SK-N-SH (cell line): ENCODE data around the gene PRKAG1.

Source experiments
- CTCF ChIP-seq: fragments of 200-600 bp; sonication (generic); IDR thresholded peaks from 2 replicates; pipeline ENCODE4 v1.6.1; 2017; ENCODE audit warnings: antibody characterized with exemption, mild to moderate bottlenecking, moderate library complexity
- EZH2phosphoT487 ChIP-seq: fragments of 200-600 bp; sonication (generic); IDR thresholded peaks from 2 replicates; pipeline ENCODE4 v1.6.1; 2017; ENCODE audit warnings: low read depth, mixed run types, mild to moderate bottlenecking, antibody characterized with exemption, moderate library complexity, borderline replicate concordance
- IRF3 ChIP-seq: fragments of 150-350 bp; IDR thresholded peaks from 2 replicates; pipeline ENCODE4 v1.6.1; 2016; ENCODE audit warnings: mild to moderate bottlenecking, low read depth, low read length
- JUND ChIP-seq: IDR thresholded peaks from 2 replicates; pipeline ENCODE4 v1.4.0; 2012
- MAX ChIP-seq: IDR thresholded peaks from 2 replicates; pipeline ENCODE4 v1.4.0; 2012; ENCODE audit warnings: low read depth
- PBX3 ChIP-seq: IDR thresholded peaks from 2 replicates; pipeline ENCODE4; 2012
- POLR2AphosphoS5 ChIP-seq: IDR thresholded peaks from 2 replicates; pipeline ENCODE4 v1.6.1; 2012; ENCODE audit warnings: low read depth, low read length
- REST ChIP-seq: IDR thresholded peaks from 2 replicates; pipeline ENCODE4 v1.6.1; 2012; ENCODE audit warnings: mild to moderate bottlenecking, low read depth, low read length, moderate library complexity
- RFX5 ChIP-seq: IDR thresholded peaks from 2 replicates; pipeline ENCODE4 v1.6.1; 2012; ENCODE audit warnings: mild to moderate bottlenecking, improper control_type of control experiment, low read length
- SMC3 ChIP-seq: IDR thresholded peaks from 2 replicates; pipeline ENCODE4 v1.6.1; 2012; ENCODE audit warnings: low read depth, low read length, improper control_type of control experiment

GRCh38 chr12:49040364-49040855 lies 21.8 kb upstream of the PRKAG1 start:
- TF ChIP-seq CTCF (no peak), MAX (no peak), REST (no peak), PBX3 (no peak), IRF3 (no peak), RFX5 (no peak), POLR2AphosphoS5 (no peak), SMC3 (no peak), EZH2phosphoT487 (no peak), JUND (no peak)
